HCT116 (cell line): Measurements from ENCODE around the gene RELA. TPM values are rescaled to one million over a fixed set of nuclear protein-coding genes. Genes with fewer than 3 reads are reported as not detected.
A peak's percentile ranks its signal among the peaks of the same experiment; 100 is the strongest.

Source experiments
- ATAC-seq: fragments of 200-7000 bp; cut with Tn5 transposase; 2 replicates; pipeline ENCODE4 v1.9.1; 2020; ENCODE audit warnings: mild to moderate bottlenecking, moderate library complexity
- Bru-seq: library from RNA; stranded (reverse); fragments of 400-500 nt; gene quantifications from one replicate; lab custom pipeline; 2021; lab: Mats Ljungman, UMichigan
- BruChase-seq, 2 experiments: library from RNA; stranded (reverse); fragments of 400-500 nt; gene quantifications; one replicate each; lab custom pipeline; 2021; lab: Mats Ljungman, UMichigan
- BruUV-seq: library from RNA; stranded (reverse); fragments of 400-500 nt; replicated peaks from 2 replicates; lab custom pipeline; 2021; lab: Mats Ljungman, UMichigan
- CTCF ChIA-PET: fragments of 300-600 bp; sonication (Branson Sonifier 250); formaldehyde crosslinking; loops from one replicate; lab custom pipeline; 2021; ENCODE audit warnings: antibody characterized with exemption; lab: Charles Lee
- POLR2A ChIA-PET: fragments of 300-600, 350-600 bp; sonication (Branson Sonifier 250); formaldehyde crosslinking; loops from one replicate; lab custom pipeline; 2021; ENCODE audit warnings: antibody characterized with exemption; lab: Charles Lee
- RAD21 ChIA-PET, 2 experiments: fragments of 300-600 bp; sonication (Branson Sonifier 250); formaldehyde crosslinking; loops; one replicate each; lab custom pipeline; 2023; ENCODE audit warnings: low total read pairs in 2 of 2; ENCODE audit not compliant: uncharacterized antibody in 2 of 2, unreplicated experiment in 2 of 2, low non-redundant PET in 1 of 2; lab: Charles Lee
- DNase-seq: peaks from one replicate; pipeline ENCODE4 v3.0.0-alpha.2; 2010; ENCODE audit warnings: low read depth, low spot score
- H2AFZ ChIP-seq: fragments of 200-600 bp; shearing (Covaris generic), sonication (generic); 2 replicates; pipeline ENCODE4 v1.6.1; 2017; ENCODE audit warnings: low read depth, mixed run types, mixed read lengths, antibody characterized with exemption, low read length; ENCODE audit not compliant: poor library complexity, severe bottlenecking
- H3K27ac ChIP-seq: 2 replicates; pipeline ENCODE4 v1.5.1; 2012; ENCODE audit warnings: low read depth, low read length
- H3K27me3 ChIP-seq: fragments of 200-600 bp; sonication (generic); 2 replicates; pipeline ENCODE4 v1.6.1; 2016; ENCODE audit warnings: mixed run types, low read length, mixed read lengths; ENCODE audit not compliant: insufficient read depth
- H3K36me3 ChIP-seq, 2 experiments: fragments of 200-500 bp in 1 of 2; fragments of 200-600 bp in 1 of 2; sonication (Bioruptor generic) in 1 of 2; sonication (generic) in 1 of 2; 2 replicates each; pipeline versions ENCODE4 v1.5.1 to v1.6.1; 2014 to 2016; ENCODE audit warnings: low read length in 2 of 2, inconsistent platforms in 1 of 2, mixed read lengths in 1 of 2, mixed run types in 1 of 2; ENCODE audit not compliant: insufficient read depth in 2 of 2, control insufficient read depth in 1 of 2
- H3K4me1 ChIP-seq, 2 experiments: fragments of 200-600 bp in 1 of 2; sonication (generic) in 1 of 2; 2 replicates each; pipeline versions ENCODE4 v1.5.1 to v1.6.1; 2012 to 2017; ENCODE audit warnings: low read length in 2 of 2, inconsistent platforms in 1 of 2, mild to moderate bottlenecking in 1 of 2, mixed read lengths in 1 of 2, mixed run types in 1 of 2, moderate library complexity in 1 of 2; ENCODE audit not compliant: insufficient read depth in 2 of 2, control insufficient read depth in 1 of 2
- H3K4me2 ChIP-seq: fragments of 200-600 bp; sonication (generic); 2 replicates; pipeline ENCODE4 v1.6.1; 2017; ENCODE audit warnings: mixed run types, low read length, mixed read lengths
- H3K4me3 ChIP-seq, 2 experiments: fragments of 200-600 bp in 1 of 2; sonication (generic) in 1 of 2; replicated peaks in 1 of 2; 2 replicates each; pipeline ENCODE4 v1.5.1; 2011 to 2016; ENCODE audit warnings: low read length in 2 of 2, control low read depth in 1 of 2, low read depth in 1 of 2, mild to moderate bottlenecking in 1 of 2, mixed read lengths in 1 of 2, mixed run types in 1 of 2
- H3K79me2 ChIP-seq: fragments of 200-600 bp; sonication (generic); 2 replicates; pipeline ENCODE4 v1.6.1; 2017; ENCODE audit warnings: mild to moderate bottlenecking, mixed run types, low read length, moderate library complexity, mixed read lengths; ENCODE audit not compliant: insufficient read depth
- H3K9ac ChIP-seq: fragments of 200-600 bp; sonication (generic); 2 replicates; pipeline ENCODE4 v1.6.1; 2016; ENCODE audit warnings: low read length, mixed read lengths
- H3K9me2 ChIP-seq: fragments of 200-600 bp; sonication (generic), shearing (Covaris generic); 2 replicates; pipeline ENCODE4 v1.6.1; 2017; ENCODE audit warnings: mixed run types, mild to moderate bottlenecking, moderate library complexity; ENCODE audit not compliant: insufficient read depth
- H3K9me3 ChIP-seq, 2 experiments: fragments of 200-500 bp in 1 of 2; fragments of 200-600 bp in 1 of 2; sonication (Bioruptor generic) in 1 of 2; sonication (generic) in 1 of 2; 2 replicates each; pipeline ENCODE4 v1.6.1; 2014 to 2017; ENCODE audit warnings: low read length in 2 of 2, mixed read lengths in 2 of 2, inconsistent platforms in 1 of 2, low read depth in 1 of 2, mild to moderate bottlenecking in 1 of 2, mixed run types in 1 of 2, moderate library complexity in 1 of 2; ENCODE audit not compliant: control insufficient read depth in 1 of 2, insufficient read depth in 1 of 2
- H4K20me1 ChIP-seq: fragments of 200-600 bp; sonication (generic), shearing (Covaris generic); 2 replicates; pipeline ENCODE4 v1.6.1; 2017; ENCODE audit warnings: mixed run types, mild to moderate bottlenecking, moderate library complexity; ENCODE audit not compliant: insufficient read depth
- CBX3 ChIP-seq: IDR thresholded peaks from 2 replicates; pipeline ENCODE4 v1.6.1; 2012; ENCODE audit warnings: low read depth
- CEBPB ChIP-seq: IDR thresholded peaks from 2 replicates; pipeline ENCODE4 v1.6.1; 2012; ENCODE audit warnings: low read depth
- EGR1 ChIP-seq: IDR thresholded peaks from 2 replicates; pipeline ENCODE4 v1.6.1; 2012; ENCODE audit warnings: low read depth
- ELF1 ChIP-seq: IDR thresholded peaks from 2 replicates; pipeline ENCODE4 v1.6.1; 2012; ENCODE audit warnings: low read depth, borderline replicate concordance
- EZH2 ChIP-seq: fragments of 200-600 bp; sonication (generic); IDR thresholded peaks from 2 replicates; pipeline ENCODE4 v1.6.1; 2017; ENCODE audit warnings: antibody characterized with exemption, mixed run types
- EZH2phosphoT487 ChIP-seq: fragments of 200-600 bp; IDR thresholded peaks from 2 replicates; pipeline ENCODE4 v1.6.1; 2018; ENCODE audit warnings: antibody characterized with exemption, borderline replicate concordance
- FOSL1 ChIP-seq: IDR thresholded peaks from 2 replicates; pipeline ENCODE4 v1.6.1; 2012; ENCODE audit warnings: low read depth
- JUND ChIP-seq: IDR thresholded peaks from 2 replicates; pipeline ENCODE4 v1.6.1; 2012
- POLR2A ChIP-seq: IDR thresholded peaks from 2 replicates; pipeline ENCODE4 v1.7.0; 2011; ENCODE audit warnings: borderline replicate concordance; ENCODE audit not compliant: insufficient read depth, insufficient read length; ENCODE audit errors: extremely low read depth
- POLR2AphosphoS5 ChIP-seq: IDR thresholded peaks from 2 replicates; pipeline ENCODE4 v1.6.1; 2011; ENCODE audit warnings: mild to moderate bottlenecking, low read depth, low read length, moderate library complexity
- RAD21 ChIP-seq: IDR thresholded peaks from 2 replicates; pipeline ENCODE4 v1.6.1; 2012; ENCODE audit warnings: low read depth, mild to moderate bottlenecking
- SIN3A ChIP-seq: IDR thresholded peaks from 2 replicates; pipeline ENCODE4 v1.6.1; 2012; ENCODE audit warnings: low read depth
- SP1 ChIP-seq: IDR thresholded peaks from 2 replicates; pipeline ENCODE4 v1.6.1; 2012; ENCODE audit warnings: low read depth
- SRF ChIP-seq: IDR thresholded peaks from 2 replicates; pipeline ENCODE4 v1.6.1; 2012; ENCODE audit warnings: low read depth
- YY1 ChIP-seq: IDR thresholded peaks from 2 replicates; pipeline ENCODE4 v1.6.1; 2011; ENCODE audit warnings: low read length, low read depth, moderate library complexity, mild to moderate bottlenecking; ENCODE audit not compliant: insufficient replicate concordance; ENCODE audit errors: extremely low read depth
- ZFX ChIP-seq: fragments of 450-650 bp; IDR thresholded peaks from 2 replicates; pipeline ENCODE4 v1.6.1; 2017
- intact Hi-C: fragments of 100-400 bp; cut with micrococcal nuclease; formaldehyde crosslinking; loops from 2 replicates; pipeline ENCODE4 v1.10.0; 2022
- long read RNA-seq: library from polyadenylated mRNA; unstranded; transcript quantifications from one replicate; pipeline ENCODE4 v2.0.0, GENCODE V29; 2021; ENCODE audit not compliant: unreplicated experiment
- polyA plus RNA-seq: library from polyadenylated mRNA; unstranded; fragments of >200 nt; gene quantifications from 2 replicates; pipeline ENCODE4 v1.2.1, GENCODE V29; 2012; ENCODE audit warnings: missing spikeins
- total RNA-seq: library from RNA; stranded (reverse); gene quantifications from one replicate; pipeline ENCODE4 v1.2.1, GENCODE V29; 2021; ENCODE audit not compliant: unreplicated experiment
- TF ChIP-seq, protein P1 (sequence below), 3 experiments: fragments of 200-600 bp in 1 of 3; sonication (generic) in 1 of 3; IDR thresholded peaks in 2 of 3; conservative IDR thresholded peaks in 1 of 3; 2 replicates each; pipeline ENCODE4 v1.5.1; 2012 to 2017; ENCODE audit warnings: low read depth in 2 of 3, low read length in 2 of 3, antibody characterized with exemption in 1 of 3, borderline replicate concordance in 1 of 3, control low read depth in 1 of 3, mild to moderate bottlenecking in 1 of 3, mixed read lengths in 1 of 3, mixed run types in 1 of 3, moderate library complexity in 1 of 3; ENCODE audit not compliant: insufficient read depth in 1 of 3
- TF ChIP-seq, protein P2 (sequence below): IDR thresholded peaks from 2 replicates; pipeline ENCODE4 v1.6.1; 2012
- TF ChIP-seq, protein P3 (sequence below): IDR thresholded peaks from 2 replicates; pipeline ENCODE4 v1.6.1; 2012; ENCODE audit warnings: low read depth
- TF ChIP-seq, protein P4 (sequence below): IDR thresholded peaks from 2 replicates; pipeline ENCODE4 v1.6.1; 2012

The RELA gene
- total RNA-seq (78.5 TPM), Bru-seq, nascent RNA (percentile 84 among the genes with signal in this experiment), BruChase-seq, experiment 1, labeled RNA remaining after a 6-hour chase (percentile 91 among the genes with signal in this experiment), BruChase-seq, experiment 2, labeled RNA remaining after a 2-hour chase (percentile 93 among the genes with signal in this experiment)
- 95.2 and 115 TPM in 2 replicates for polyA plus RNA-seq
- long read RNA-seq, transcript RELA-202 (11 exons, 2,700 nt), result major isoform, 10 of 48 reads
- long read RNA-seq, partial matches to known transcripts, result 36 of 48 reads
- long read RNA-seq, other reads (novel, unspliced or antisense), result 2 of 48 reads

DNA sequence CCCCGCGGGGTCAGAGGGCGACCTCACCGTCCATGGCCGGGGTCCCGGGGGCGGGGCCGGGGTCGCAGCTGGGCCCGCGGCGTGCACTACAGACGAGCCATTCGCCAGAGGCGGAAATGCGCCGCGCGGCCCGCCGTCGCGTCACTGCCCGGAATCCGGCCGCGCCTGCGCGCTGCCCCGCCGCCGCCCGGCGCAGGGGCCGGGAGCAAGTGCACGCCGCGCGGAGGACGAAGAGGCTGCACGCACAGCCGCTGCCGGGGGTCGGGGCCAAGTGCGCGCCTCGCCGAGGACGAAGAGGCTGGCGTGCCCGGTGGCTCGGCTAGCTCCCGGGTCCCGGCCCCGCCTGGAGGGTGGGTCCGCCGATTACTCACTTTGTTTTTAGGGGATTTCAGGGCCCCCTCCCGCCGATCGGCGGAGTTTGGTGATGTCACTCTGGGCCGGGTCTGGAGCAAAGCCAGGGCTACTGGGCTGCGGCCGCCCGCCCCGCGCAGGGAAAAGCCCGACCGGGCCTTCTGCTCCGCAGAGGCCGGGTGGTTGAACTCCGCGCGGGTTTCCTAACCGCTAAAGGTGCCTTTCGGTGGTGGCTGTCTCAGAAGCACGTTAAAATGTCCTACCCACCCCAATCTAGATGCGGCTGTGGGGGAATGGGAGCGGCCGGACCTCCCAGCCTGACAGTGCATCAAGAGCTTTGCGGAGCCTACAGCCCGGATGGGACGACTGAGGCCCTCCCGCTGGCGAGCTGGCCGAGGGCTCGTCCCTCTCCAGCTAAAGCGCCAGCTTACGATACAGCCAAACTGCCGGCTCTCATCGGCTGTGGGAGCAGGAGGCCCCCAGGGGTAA, at the start of gene RELA:
Gene RELA, minus strand, starts transcription at position 118 of the 840 bp plus-strand sequence. Its CDS starts 84 bp downstream, at position 34.
- Histone ChIP-seq H3K36me3 (peaks cover 25 to 32% of the 10 kb centered on the region in 2 experiments; a peak in 3 of 4 replicates), H3K9me2 (no peaks in the 10 kb centered on the region), H3K9ac (peak within 1 kb of the TSS; percentile 95), H3K27me3 (no peaks in the 10 kb centered on the region), H4K20me1 (no peaks in the 10 kb centered on the region), H3K4me1 (peaks cover 17 to 24% of the 10 kb centered on the region in 2 experiments), H3K4me2 (peak within 1 kb of the TSS; percentile 88), H3K9me3 (no peaks in the 10 kb centered on the region), H3K4me3 (peak within 1 kb of the TSS; percentile 86 to 100), H3K79me2 (peaks cover 41% of the 10 kb centered on the region), H2AFZ (peak within 1 kb of the TSS; percentile 2), H3K27ac (peak within 1 kb of the TSS; percentile 95)
- DNase-seq (peak; percentile 84), ATAC-seq (peak; percentile 88)
- RAD21 ChIA-PET, result interaction anchor here (0.6 to 1.0 kb wide), 3 partner anchors 25 to 123 kb away, joined by 5 to 7 read pairs (median 6); partner anchors contain the start of gene SIPA1 (in 1 of the 2)
- BruUV-seq, result TSS peak; percentile 89
- CTCF ChIA-PET, result interaction anchor here (0.5 to 1.4 kb wide), 7 partner anchors 25 to 197 kb away, joined by 3 to 4 read pairs (median 4); partner anchors contain the start of genes KAT5, MUS81 and SIPA1
- POLR2A ChIA-PET, result interaction anchor here (0.9 to 3.1 kb wide), 4 partner anchors 8 to 48 kb away, joined by 3 to 24 read pairs (median 4); partner anchors contain the start of gene PCNX3
- intact Hi-C loops, result no loop called here
- TF ChIP-seq RAD21 (no peak), ZFX (peak; percentile 85), FOSL1 (peak; percentile 39; the same call in 1 of the 2 replicates), POLR2A (peak; percentile 82), JUND (peak; percentile 34; the same call in 1 of the 2 replicates), SP1 (peak; percentile 69), EGR1 (no peak), SIN3A (peak; percentile 66; the same call in 1 of the 2 replicates), ELF1 (no peak), EZH2 (no peak), SRF (no peak; the same call in 1 of the 2 replicates), EZH2phosphoT487 (no peak), CBX3 (no peak), CEBPB (no peak), YY1 (no peak), POLR2AphosphoS5 (peak; percentile 53)
- TF ChIP-seq, protein P1, sequence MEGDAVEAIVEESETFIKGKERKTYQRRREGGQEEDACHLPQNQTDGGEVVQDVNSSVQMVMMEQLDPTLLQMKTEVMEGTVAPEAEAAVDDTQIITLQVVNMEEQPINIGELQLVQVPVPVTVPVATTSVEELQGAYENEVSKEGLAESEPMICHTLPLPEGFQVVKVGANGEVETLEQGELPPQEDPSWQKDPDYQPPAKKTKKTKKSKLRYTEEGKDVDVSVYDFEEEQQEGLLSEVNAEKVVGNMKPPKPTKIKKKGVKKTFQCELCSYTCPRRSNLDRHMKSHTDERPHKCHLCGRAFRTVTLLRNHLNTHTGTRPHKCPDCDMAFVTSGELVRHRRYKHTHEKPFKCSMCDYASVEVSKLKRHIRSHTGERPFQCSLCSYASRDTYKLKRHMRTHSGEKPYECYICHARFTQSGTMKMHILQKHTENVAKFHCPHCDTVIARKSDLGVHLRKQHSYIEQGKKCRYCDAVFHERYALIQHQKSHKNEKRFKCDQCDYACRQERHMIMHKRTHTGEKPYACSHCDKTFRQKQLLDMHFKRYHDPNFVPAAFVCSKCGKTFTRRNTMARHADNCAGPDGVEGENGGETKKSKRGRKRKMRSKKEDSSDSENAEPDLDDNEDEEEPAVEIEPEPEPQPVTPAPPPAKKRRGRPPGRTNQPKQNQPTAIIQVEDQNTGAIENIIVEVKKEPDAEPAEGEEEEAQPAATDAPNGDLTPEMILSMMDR (IDR thresholded peaks at IDR 0.05 in 2 of 3, conservative IDR thresholded peaks at IDR 0.05 in 1 of 3; ENCODE audit: borderline replicate concordance in 1 of 3, insufficient read depth in 1 of 3, low read depth in 2 of 3, low read length in 2 of 3), result no peak
- TF ChIP-seq, protein P2, sequence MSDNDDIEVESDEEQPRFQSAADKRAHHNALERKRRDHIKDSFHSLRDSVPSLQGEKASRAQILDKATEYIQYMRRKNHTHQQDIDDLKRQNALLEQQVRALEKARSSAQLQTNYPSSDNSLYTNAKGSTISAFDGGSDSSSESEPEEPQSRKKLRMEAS, result peak; percentile 46; the same call in 1 of the 2 replicates
- TF ChIP-seq, protein P3, sequence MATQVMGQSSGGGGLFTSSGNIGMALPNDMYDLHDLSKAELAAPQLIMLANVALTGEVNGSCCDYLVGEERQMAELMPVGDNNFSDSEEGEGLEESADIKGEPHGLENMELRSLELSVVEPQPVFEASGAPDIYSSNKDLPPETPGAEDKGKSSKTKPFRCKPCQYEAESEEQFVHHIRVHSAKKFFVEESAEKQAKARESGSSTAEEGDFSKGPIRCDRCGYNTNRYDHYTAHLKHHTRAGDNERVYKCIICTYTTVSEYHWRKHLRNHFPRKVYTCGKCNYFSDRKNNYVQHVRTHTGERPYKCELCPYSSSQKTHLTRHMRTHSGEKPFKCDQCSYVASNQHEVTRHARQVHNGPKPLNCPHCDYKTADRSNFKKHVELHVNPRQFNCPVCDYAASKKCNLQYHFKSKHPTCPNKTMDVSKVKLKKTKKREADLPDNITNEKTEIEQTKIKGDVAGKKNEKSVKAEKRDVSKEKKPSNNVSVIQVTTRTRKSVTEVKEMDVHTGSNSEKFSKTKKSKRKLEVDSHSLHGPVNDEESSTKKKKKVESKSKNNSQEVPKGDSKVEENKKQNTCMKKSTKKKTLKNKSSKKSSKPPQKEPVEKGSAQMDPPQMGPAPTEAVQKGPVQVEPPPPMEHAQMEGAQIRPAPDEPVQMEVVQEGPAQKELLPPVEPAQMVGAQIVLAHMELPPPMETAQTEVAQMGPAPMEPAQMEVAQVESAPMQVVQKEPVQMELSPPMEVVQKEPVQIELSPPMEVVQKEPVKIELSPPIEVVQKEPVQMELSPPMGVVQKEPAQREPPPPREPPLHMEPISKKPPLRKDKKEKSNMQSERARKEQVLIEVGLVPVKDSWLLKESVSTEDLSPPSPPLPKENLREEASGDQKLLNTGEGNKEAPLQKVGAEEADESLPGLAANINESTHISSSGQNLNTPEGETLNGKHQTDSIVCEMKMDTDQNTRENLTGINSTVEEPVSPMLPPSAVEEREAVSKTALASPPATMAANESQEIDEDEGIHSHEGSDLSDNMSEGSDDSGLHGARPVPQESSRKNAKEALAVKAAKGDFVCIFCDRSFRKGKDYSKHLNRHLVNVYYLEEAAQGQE, result no peak
- TF ChIP-seq, protein P4, sequence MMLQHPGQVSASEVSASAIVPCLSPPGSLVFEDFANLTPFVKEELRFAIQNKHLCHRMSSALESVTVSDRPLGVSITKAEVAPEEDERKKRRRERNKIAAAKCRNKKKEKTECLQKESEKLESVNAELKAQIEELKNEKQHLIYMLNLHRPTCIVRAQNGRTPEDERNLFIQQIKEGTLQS, result no peak
